ENCODE results near the gene FAAH2.

- TF ChIP-seq CTCF (IDR thresholded peaks at IDR 0.05) (no peak), POLR2A (IDR thresholded peaks at IDR 0.05) (no peak)
Measured at GRCh38 chrX:57294961-57295360, 8.5 kb downstream of the FAAH2 start.

All from testis (tissue), 2 donors.